Small intestine (tissue), 7 donors: ENCODE data around the gene ETV5. TPM values are rescaled to one million over a fixed set of nuclear protein-coding genes. Genes with fewer than 3 reads are reported as not detected.
A peak's percentile ranks its signal among the peaks of the same experiment; 100 is the strongest.

Source experiments
- DNase-seq, 2 donors: peaks; one replicate each; pipeline versions ENCODE4 v3.0.0 to v3.0.0-alpha.2; 2013
- FAIRE-seq: peaks from 2 replicates; lab custom pipeline; 2012; peaks lifted over from hg19 to GRCh38; lab: Jason Lieb, UNC
- H3K27ac ChIP-seq, 3 donors: one replicate each; pipeline ENCODE4 v1.5.1; 2013; ENCODE audit warnings: low read length in 2 of 3, mild to moderate bottlenecking in 2 of 3, control low read depth in 1 of 3, inconsistent platforms in 1 of 3, low read depth in 1 of 3, moderate library complexity in 1 of 3
- H3K27me3 ChIP-seq, 3 donors: one replicate each; pipeline ENCODE4 v1.6.1; 2013; ENCODE audit warnings: low read length in 3 of 3, inconsistent platforms in 1 of 3; ENCODE audit not compliant: control insufficient read depth in 3 of 3, insufficient read depth in 3 of 3
- H3K36me3 ChIP-seq, 3 donors: one replicate each; pipeline ENCODE4 v1.6.1; 2013; ENCODE audit warnings: low read length in 3 of 3, inconsistent platforms in 1 of 3, low read depth in 1 of 3, mild to moderate bottlenecking in 1 of 3, moderate library complexity in 1 of 3; ENCODE audit not compliant: control insufficient read depth in 3 of 3, insufficient read depth in 2 of 3
- H3K4me1 ChIP-seq, 3 donors: one replicate each; pipeline ENCODE4 v1.6.1; 2013; ENCODE audit warnings: low read length in 2 of 3, inconsistent platforms in 1 of 3, low read depth in 1 of 3, mild to moderate bottlenecking in 1 of 3, moderate library complexity in 1 of 3; ENCODE audit not compliant: control insufficient read depth in 3 of 3, insufficient read depth in 2 of 3
- H3K4me3 ChIP-seq, 3 donors: one replicate each; pipeline ENCODE4 v1.5.1; 2013; ENCODE audit warnings: low read length in 3 of 3, control low read depth in 1 of 3, inconsistent platforms in 1 of 3, low read depth in 1 of 3, mild to moderate bottlenecking in 1 of 3, moderate library complexity in 1 of 3
- H3K9me3 ChIP-seq, 2 donors: one replicate each; pipeline ENCODE4 v1.6.1; 2013; ENCODE audit warnings: low read depth in 1 of 2, low read length in 1 of 2; ENCODE audit not compliant: control insufficient read depth in 2 of 2, insufficient read depth in 1 of 2
- WGBS, 3 donors: extraction: QIAGEN DNeasy Blood & Tissue Kit; methylation state at CpG; one replicate each; pipeline ENCODE4 v1.1.7; 2013; 5-methylcytosine and 5-hydroxymethylcytosine counted together
- polyA plus RNA-seq, 4 donors: library from polyadenylated mRNA; stranded (reverse) in 3 of 4; unstranded in 1 of 4; fragments of 200-250 nt in 3 of 4; fragments of 120-200 nt in 1 of 4; gene quantifications; one replicate each; pipeline versions ENCODE4 v1.2.1 to v1.2.3, GENCODE V29; 2013
- donor health status: healthy with polysubstance abuse.
- donor health status: control.
- donor health status: control.
- donor health status: Bipolar disorder and iron deficiency.
- donor health status: healthy.

ETV5 gene
- polyA plus RNA-seq, 4 donors, result 0.45 to 4.4 (median 3.3) TPM

DNA sequence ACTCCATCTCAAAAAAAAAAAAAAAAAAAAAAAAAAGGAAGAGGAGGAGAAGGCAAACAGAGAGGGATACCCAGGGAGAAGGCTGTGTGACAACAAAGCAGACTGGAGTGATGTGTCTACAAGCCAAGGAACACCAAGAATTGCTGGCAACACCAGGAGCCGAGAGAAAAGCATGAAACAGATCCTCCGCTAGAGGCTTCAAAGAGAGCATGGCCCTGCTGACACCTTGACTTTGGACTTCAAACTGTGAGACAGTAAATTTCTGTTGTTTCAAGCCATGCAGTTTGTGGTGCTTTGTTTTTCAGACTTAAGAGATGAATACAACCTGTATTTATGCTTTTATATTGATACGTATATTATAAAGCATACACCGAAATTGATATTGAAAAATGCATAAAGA, 96.8 kb downstream of the ETV5 start:
- FAIRE-seq, result no peak
- DNase-seq, result peak; percentile 16 to 47
- Histone ChIP-seq H3K9me3 (peaks cover 0 to 7% of the 10 kb centered on the region in 2 donors), H3K36me3 (no peaks in the 10 kb centered on the region), H3K4me1 (no peaks in the 10 kb centered on the region), H3K27ac (no peak overlapping the region), H3K27me3 (peaks cover 0 to 3% (median 2%) of the 10 kb centered on the region in 3 donors), H3K4me3 (no peak overlapping the region)
- WGBS, 3 donors, result 42 to 74% (median 65%) methylated on average over 4 of the region's 4 CpGs

DNA sequence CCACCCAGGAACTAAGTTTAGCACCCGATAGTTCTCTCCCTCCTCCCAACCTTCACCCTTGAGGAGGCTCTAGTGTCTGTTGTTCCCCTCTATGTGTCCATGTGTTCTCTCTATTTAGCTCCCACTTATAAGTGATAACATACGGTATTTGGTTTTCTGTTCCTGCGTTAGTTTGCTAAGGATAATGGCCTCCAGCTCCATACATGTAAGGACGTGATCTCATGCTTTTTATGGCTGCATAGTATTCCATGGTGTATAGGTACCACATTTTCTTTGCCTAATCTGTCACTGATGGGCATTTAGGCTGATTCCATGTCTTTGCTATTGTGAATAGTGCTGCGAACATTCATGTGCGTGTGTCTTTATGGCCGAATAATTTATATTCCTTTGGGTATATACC, 104.2 kb downstream of the ETV5 start:
- DNase-seq (no peak), FAIRE-seq (no peak)
- Histone ChIP-seq H3K9me3 (no peaks in the 10 kb centered on the region), H3K27me3 (peaks cover 0 to 2% (median 0%) of the 10 kb centered on the region in 3 donors), H3K4me1 (no peaks in the 10 kb centered on the region), H3K36me3 (no peaks in the 10 kb centered on the region), H3K4me3 (no peak overlapping the region), H3K27ac (no peak overlapping the region)
- WGBS, 3 donors, result 89 to 92% (median 90%) methylated on average over 7 of the region's 7 CpGs

DNA sequence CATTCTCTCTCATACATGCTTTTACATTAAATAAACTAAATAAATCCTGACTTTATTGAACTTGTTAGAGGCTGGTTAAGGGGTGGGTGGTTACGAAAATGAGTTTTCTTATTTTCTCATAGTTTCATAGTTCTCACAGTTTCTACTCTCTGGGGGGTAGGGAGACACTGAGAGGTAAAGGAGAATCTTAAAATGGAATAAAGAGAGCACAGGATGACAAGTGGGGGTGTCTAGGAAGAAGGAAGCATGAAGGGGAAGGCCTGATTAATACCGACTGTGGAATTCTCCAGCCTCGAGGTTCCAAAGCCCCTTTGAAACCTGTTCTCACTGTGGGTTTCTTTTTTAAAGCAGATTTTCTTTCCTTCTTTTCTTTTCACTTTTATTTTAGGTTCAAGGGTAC, 104.7 kb downstream of the ETV5 start:
- H3K4me3 ChIP-seq, result no peak overlapping the region
- H3K36me3 ChIP-seq, result no peaks in the 10 kb centered on the region
- H3K9me3 ChIP-seq, result no peaks in the 10 kb centered on the region
- FAIRE-seq (no peak), DNase-seq (no peak)
- WGBS, 3 donors, result 60 to 69% (median 66%) methylated on average over 3 of the region's 3 CpGs
- H3K4me1 ChIP-seq, result no peaks in the 10 kb centered on the region
- H3K27ac ChIP-seq, result no peak overlapping the region
- peaks cover 0 to 2% (median 0%) of the 10 kb centered on the region in 3 donors for H3K27me3 ChIP-seq

DNA sequence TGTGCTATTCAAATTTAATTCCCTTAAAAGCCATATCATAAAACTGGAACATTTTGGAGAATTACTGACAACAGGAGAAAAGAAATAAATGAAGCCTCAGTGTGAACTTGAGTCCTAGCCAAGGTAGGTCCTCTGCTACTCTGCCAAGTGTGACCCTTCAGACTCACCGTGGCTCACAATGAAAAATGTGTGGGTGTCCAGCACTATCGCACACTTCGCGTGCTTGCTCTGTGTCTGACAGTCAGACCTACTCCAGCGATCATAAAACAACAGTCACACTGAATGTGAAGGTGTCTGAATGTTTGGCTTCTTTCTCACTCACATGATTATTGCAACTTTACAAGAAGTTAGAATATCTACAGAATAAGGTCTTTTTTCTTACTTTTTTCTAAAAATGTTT, 105.3 kb downstream of the ETV5 start:
- Histone ChIP-seq H3K4me3 (no peak overlapping the region), H3K27ac (no peak overlapping the region), H3K9me3 (no peaks in the 10 kb centered on the region), H3K4me1 (no peaks in the 10 kb centered on the region), H3K27me3 (peaks cover 0 to 2% (median 0%) of the 10 kb centered on the region in 3 donors), H3K36me3 (no peaks in the 10 kb centered on the region)
- 58 to 70% (median 63%) methylated on average over 5 of the region's 5 CpGs for WGBS, 3 donors
- DNase-seq (no peak), FAIRE-seq (no peak)

DNA sequence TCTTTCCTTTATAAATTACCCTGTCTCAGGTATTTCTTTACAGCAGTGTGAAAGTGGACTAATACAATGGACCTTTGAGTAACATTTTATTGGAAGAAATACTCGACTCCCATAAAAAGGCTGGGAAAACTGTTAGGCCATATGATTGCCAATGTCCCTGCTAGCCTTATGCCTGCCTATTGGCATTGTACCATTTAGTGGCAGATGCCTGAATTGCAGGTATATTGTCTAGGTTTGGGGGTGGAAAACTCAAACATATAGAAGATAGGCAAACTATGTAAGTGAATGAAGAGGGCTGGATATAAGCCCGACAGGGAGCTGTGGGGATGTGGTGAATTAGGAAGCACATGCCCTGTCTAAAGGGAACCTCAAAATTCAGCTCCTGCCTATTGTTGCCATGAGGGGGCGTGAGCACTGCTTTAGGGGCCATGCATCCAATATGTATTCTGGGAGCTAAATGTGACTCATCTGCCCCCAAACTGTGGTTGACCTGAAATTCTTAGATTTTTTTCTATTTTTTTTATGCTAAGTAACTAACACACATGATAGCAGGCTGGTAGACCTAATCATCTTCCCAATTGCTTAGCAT, 105.9 kb downstream of the ETV5 start:
- H3K9me3 ChIP-seq, result no peaks in the 10 kb centered on the region
- no peak overlapping the region for H3K27ac ChIP-seq
- WGBS, 3 donors, result 40 to 46% (median 41%) methylated on average over 3 of the region's 3 CpGs
- H3K36me3 ChIP-seq, result no peaks in the 10 kb centered on the region
- H3K27me3 ChIP-seq, result peaks cover 0 to 2% (median 0%) of the 10 kb centered on the region in 3 donors
- no peaks in the 10 kb centered on the region for H3K4me1 ChIP-seq
- FAIRE-seq (no peak), DNase-seq (peak in 1 of 2 donors; percentile 8)
- no peak overlapping the region for H3K4me3 ChIP-seq

DNA sequence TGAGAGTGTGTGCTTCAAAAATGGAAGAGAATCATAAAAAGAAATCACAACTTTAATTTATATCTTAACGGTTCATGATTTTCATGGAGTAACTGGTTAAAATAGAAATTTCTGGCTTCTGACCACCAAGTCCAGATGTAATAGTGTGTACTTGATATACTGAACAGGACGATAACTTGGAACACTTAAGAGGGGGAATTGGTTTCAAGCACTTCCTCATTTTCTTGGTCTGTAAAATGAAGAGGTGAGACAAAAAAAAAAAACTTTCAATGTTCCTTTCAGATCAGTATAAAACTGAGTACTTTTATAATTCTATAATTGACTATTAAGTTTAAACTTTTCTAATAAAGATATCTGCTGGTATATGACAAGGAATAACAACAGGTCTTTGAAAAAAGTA, 107.0 kb downstream of the ETV5 start:
- no peaks in the 10 kb centered on the region for H3K4me1 ChIP-seq
- FAIRE-seq, result no peak
- 51 to 69% (median 55%) methylated on average over 2 of the region's 2 CpGs for WGBS, 3 donors
- no peak for DNase-seq
- H3K36me3 ChIP-seq, result no peaks in the 10 kb centered on the region
- H3K27me3 ChIP-seq, result peaks cover 0 to 2% (median 0%) of the 10 kb centered on the region in 3 donors
- H3K4me3 ChIP-seq, result no peak overlapping the region
- H3K9me3 ChIP-seq, result no peaks in the 10 kb centered on the region
- no peak overlapping the region for H3K27ac ChIP-seq

DNA sequence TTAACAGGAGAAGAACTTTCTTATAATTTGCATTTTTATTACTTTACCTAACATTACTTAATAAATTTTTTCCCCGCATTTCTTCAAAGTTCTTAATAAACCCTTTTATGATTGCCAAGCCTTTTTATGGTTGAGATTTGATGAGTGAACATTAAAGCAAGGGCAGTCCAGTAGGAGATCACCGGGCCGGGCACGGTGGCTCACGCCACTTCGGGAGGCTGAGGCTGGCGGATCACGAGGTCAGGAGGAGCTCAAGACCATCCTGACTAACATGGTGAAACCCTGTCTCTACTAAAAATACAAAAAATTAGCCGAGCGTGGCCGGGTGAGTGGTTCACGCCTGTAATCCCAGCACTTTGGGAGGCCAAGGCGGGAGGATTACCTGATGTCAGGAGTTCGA, 109.7 kb downstream of the ETV5 start:
- Histone ChIP-seq H3K36me3 (no peaks in the 10 kb centered on the region), H3K27ac (no peak overlapping the region), H3K4me1 (no peaks in the 10 kb centered on the region), H3K27me3 (peaks cover 0 to under 1% (median 0%) of the 10 kb centered on the region in 3 donors), H3K9me3 (no peaks in the 10 kb centered on the region), H3K4me3 (no peak overlapping the region)
- no peak for DNase-seq
- WGBS, 3 donors, result 87 to 94% (median 89%) methylated on average over 14 of the region's 14 CpGs
- FAIRE-seq, result no peak

DNA sequence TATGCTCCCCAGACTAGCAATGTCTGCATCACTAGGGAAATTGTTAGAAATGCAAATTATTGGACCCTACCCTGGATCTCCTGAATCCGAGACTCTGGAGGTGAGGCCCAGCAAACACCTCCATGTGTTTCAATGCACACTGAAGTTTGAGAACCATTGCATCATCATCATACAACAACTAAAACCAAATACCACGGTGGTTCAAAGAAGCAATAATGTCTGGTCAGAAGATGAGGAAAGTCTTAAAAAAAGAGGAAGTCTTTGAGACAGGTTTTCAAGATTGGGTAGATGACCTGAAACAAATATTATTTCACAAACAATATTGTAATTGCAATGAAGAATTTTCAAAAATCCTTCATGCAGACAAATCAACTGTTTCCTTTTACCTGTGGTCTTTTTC, 110.8 kb downstream of the ETV5 start:
- no peak for FAIRE-seq
- Histone ChIP-seq H3K9me3 (no peaks in the 10 kb centered on the region), H3K4me1 (no peaks in the 10 kb centered on the region), H3K4me3 (no peak overlapping the region), H3K27me3 (peaks cover 0 to 3% (median 0%) of the 10 kb centered on the region in 3 donors), H3K36me3 (no peaks in the 10 kb centered on the region), H3K27ac (no peak overlapping the region)
- WGBS, 3 donors, result 52 to 71% (median 71%) methylated on average over 2 of the region's 2 CpGs
- no peak for DNase-seq

DNA sequence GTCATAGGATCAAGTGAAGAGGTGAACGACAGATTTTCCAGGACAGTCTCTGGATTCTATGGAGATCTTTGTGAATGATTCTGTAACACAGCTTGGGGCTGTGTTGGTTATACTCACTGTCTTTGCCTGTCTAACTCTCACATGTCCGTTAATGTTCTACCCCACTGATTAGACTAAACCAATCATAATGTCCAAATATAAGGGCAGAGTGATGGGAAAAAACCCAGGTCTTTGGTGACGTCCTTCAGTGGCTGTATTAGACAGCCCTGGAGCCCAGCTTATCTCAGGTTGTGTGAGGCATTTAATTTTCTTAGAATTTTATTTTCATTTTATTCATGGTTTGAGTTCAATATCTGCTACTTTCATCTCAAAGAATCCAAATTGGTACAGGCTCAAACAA, 111.8 kb downstream of the ETV5 start:
- WGBS, 3 donors, result 66 to 86% (median 73%) methylated on average over 3 of the region's 3 CpGs
- Histone ChIP-seq H3K4me1 (no peaks in the 10 kb centered on the region), H3K36me3 (no peaks in the 10 kb centered on the region), H3K4me3 (no peak overlapping the region), H3K9me3 (no peaks in the 10 kb centered on the region), H3K27me3 (peaks cover 0 to 3% (median 0%) of the 10 kb centered on the region in 3 donors), H3K27ac (no peak overlapping the region)
- DNase-seq (no peak), FAIRE-seq (no peak)
